Naive thymus-derived CD8-positive, alpha-beta T cell (primary cell): ENCODE results near the gene TTC23. TPM values are rescaled to one million over a fixed set of nuclear protein-coding genes. Genes with fewer than 3 reads are reported as not detected.
"Not testable (repeated sequence)": the region's sequence is repeated elsewhere in the genome, so short reads cannot be mapped to it uniquely, and the experiment has no call there.

Source experiments
- ATAC-seq, 2 donors: fragments of 150-1000 bp; cut with Tn5 transposase in 1 of 2; sonication (Bioruptor Pico), chemical (Tn5 transposase) in 1 of 2; 1 replicate in 1 of 2; 2 replicates in 1 of 2; pipeline ENCODE4 v1.10.0; 2021; ENCODE audit warnings: mild to moderate bottlenecking in 2 of 2, moderate library complexity in 2 of 2
- POLR2A ChIA-PET: fragments of 350-600 bp; sonication (Branson Sonifier 250); formaldehyde crosslinking; loops from one replicate; lab custom pipeline; 2021; ENCODE audit warnings: antibody characterized with exemption; lab: Charles Lee
- DNase-seq, 10 donors: peaks; one replicate each; pipeline versions ENCODE4 v3.0.0 to v3.0.0-alpha.2; 2020 to 2022
- H3K27ac Mint-ChIP-seq, 10 donors: one replicate each; pipeline ENCODE4 v1.8.0; 2020 to 2022; ENCODE audit warnings: mild to moderate bottlenecking in 10 of 10, mixed read lengths in 10 of 10, moderate library complexity in 4 of 10, inconsistent platforms in 1 of 10
- H3K27me3 Mint-ChIP-seq, 5 donors: one replicate each; pipeline ENCODE4 v1.8.0; 2021 to 2022; ENCODE audit warnings: mixed read lengths in 5 of 5
- H3K36me3 Mint-ChIP-seq, 3 donors: one replicate each; pipeline ENCODE4 v1.8.0; 2020 to 2022; ENCODE audit warnings: mixed read lengths in 3 of 3, mild to moderate bottlenecking in 2 of 3, inconsistent platforms in 1 of 3
- H3K4me1 Mint-ChIP-seq, 4 donors: one replicate each; pipeline ENCODE4 v1.8.0; 2021 to 2022; ENCODE audit warnings: mixed read lengths in 4 of 4
- H3K4me3 Mint-ChIP-seq, 10 donors: one replicate each; pipeline ENCODE4 v1.8.0; 2020 to 2022; ENCODE audit warnings: mild to moderate bottlenecking in 10 of 10, mixed read lengths in 10 of 10, moderate library complexity in 6 of 10, inconsistent platforms in 1 of 10
- H3K9me3 Mint-ChIP-seq, 9 donors: one replicate each; pipeline ENCODE4 v1.8.0; 2020 to 2022; ENCODE audit warnings: mixed read lengths in 9 of 9, mild to moderate bottlenecking in 3 of 9, inconsistent platforms in 1 of 9, moderate library complexity in 1 of 9
- polyA plus RNA-seq, 3 donors: library from polyadenylated mRNA; unstranded; fragments of 300-500 nt; fragmentation: Illumina TruSeq; gene quantifications; one replicate each; pipeline ENCODE4 v1.2.3, GENCODE V29; 2021
- total RNA-seq, 8 experiments: library from RNA in 2 of 8; stranded (reverse) in 2 of 8; gene quantifications; one replicate each; pipeline ENCODE4 v1.2.3 and lab custom pipeline; 2021 to 2026

Gene TTC23
- total and polyA plus RNA-seq, 5 experiments from 2014 or later = 0.15 to 0.82 (median 0.38) TPM; not detected in 1

- H3K27ac Mint-ChIP-seq = no peak overlapping the region
- no peaks in the 10 kb centered on the region for H3K9me3 Mint-ChIP-seq
- no peaks in the 10 kb centered on the region for H3K4me1 Mint-ChIP-seq
- H3K36me3 Mint-ChIP-seq = no peaks in the 10 kb centered on the region
- no peak overlapping the region for H3K4me3 Mint-ChIP-seq
- no peak for DNase-seq
- peaks cover 0 to 11% (median 2%) of the 10 kb centered on the region in 5 donors for H3K27me3 Mint-ChIP-seq
- POLR2A ChIA-PET = no interaction called here
- ATAC-seq = no peak
These were observed 37.5 kb downstream of the TTC23 start for GRCh38 chr15:99211926-99212325.

- no peak for ATAC-seq
- no peaks in the 10 kb centered on the region for H3K4me1 Mint-ChIP-seq
- POLR2A ChIA-PET = no interaction called here
- no peak for DNase-seq
- H3K4me3 Mint-ChIP-seq = no peak overlapping the region
- peaks cover 0 to 19% (median 7%) of the 10 kb centered on the region in 5 donors for H3K27me3 Mint-ChIP-seq
- peak overlapping the region in 1 of 10 donors; percentile 53 for H3K27ac Mint-ChIP-seq
- H3K36me3 Mint-ChIP-seq = peaks cover 0 to 6% (median 0%) of the 10 kb centered on the region in 3 donors
- H3K9me3 Mint-ChIP-seq = peaks cover 0 to 2% (median 0%) of the 10 kb centered on the region in 9 donors
These were observed 39.0 kb downstream of the TTC23 start for GRCh38 chr15:99210334-99210733.

- DNase-seq (no peak), ATAC-seq (no peak)
- Mint-ChIP-seq H3K27ac (no peak overlapping the region), H3K4me1 (no peaks in the 10 kb centered on the region), H3K27me3 (peaks cover 0 to 15% (median 8%) of the 10 kb centered on the region in 5 donors), H3K9me3 (peaks cover 0 to 2% (median 0%) of the 10 kb centered on the region in 9 donors), H3K4me3 (no peak overlapping the region), H3K36me3 (peaks cover 0 to 6% (median 0%) of the 10 kb centered on the region in 3 donors)
- POLR2A ChIA-PET = no interaction called here
These were observed 40.1 kb downstream of the TTC23 start for GRCh38 chr15:99209326-99209725.

- H3K27me3 Mint-ChIP-seq = peaks cover 0 to 15% (median 8%) of the 10 kb centered on the region in 5 donors
- no peak for DNase-seq
- H3K27ac Mint-ChIP-seq = no peak overlapping the region
- POLR2A ChIA-PET = no interaction called here
- H3K4me3 Mint-ChIP-seq = no peak overlapping the region
- H3K9me3 Mint-ChIP-seq = peaks cover 0 to 2% (median 0%) of the 10 kb centered on the region in 9 donors
- no peak for ATAC-seq
- no peaks in the 10 kb centered on the region for H3K4me1 Mint-ChIP-seq
- peaks cover 0 to 6% (median 0%) of the 10 kb centered on the region in 3 donors for H3K36me3 Mint-ChIP-seq
These were observed 41.7 kb downstream of the TTC23 start for GRCh38 chr15:99207672-99208071.

- H3K9me3 Mint-ChIP-seq = peaks cover 0 to 2% (median 0%) of the 10 kb centered on the region in 9 donors
- no peak overlapping the region for H3K4me3 Mint-ChIP-seq
- H3K27ac Mint-ChIP-seq = no peak overlapping the region
- no peaks in the 10 kb centered on the region for H3K4me1 Mint-ChIP-seq
- DNase-seq (no peak), ATAC-seq (no peak)
- peaks cover 0 to 11% (median 2%) of the 10 kb centered on the region in 5 donors for H3K27me3 Mint-ChIP-seq
- POLR2A ChIA-PET = no interaction called here
- peaks cover 0 to 6% (median 0%) of the 10 kb centered on the region in 3 donors for H3K36me3 Mint-ChIP-seq
These were observed 47.2 kb downstream of the TTC23 start for GRCh38 chr15:99202176-99202552.

GRCh38 chr15:99201408-99202175, 47.8 kb downstream of the TTC23 start:
- POLR2A ChIA-PET = no interaction called here
- H3K4me3 Mint-ChIP-seq = no peak overlapping the region
- peaks cover 0 to 6% (median 0%) of the 10 kb centered on the region in 3 donors for H3K36me3 Mint-ChIP-seq
- peaks cover 0 to 9% (median 2%) of the 10 kb centered on the region in 5 donors for H3K27me3 Mint-ChIP-seq
- DNase-seq (no peak), ATAC-seq (no peak)
- H3K27ac Mint-ChIP-seq = no peak overlapping the region
- H3K4me1 Mint-ChIP-seq = no peaks in the 10 kb centered on the region
- H3K9me3 Mint-ChIP-seq = peaks cover 0 to 2% (median 0%) of the 10 kb centered on the region in 9 donors

- POLR2A ChIA-PET = no interaction called here
- ATAC-seq (no peak), DNase-seq (no peak)
- Mint-ChIP-seq H3K27ac (peak overlapping the region in 1 of 10 donors; percentile 54), H3K4me3 (no peak overlapping the region), H3K27me3 (peaks cover 0 to 1% (median 0%) of the 10 kb centered on the region in 5 donors), H3K9me3 (no peaks in the 10 kb centered on the region), H3K36me3 (peaks cover 0 to 5% (median 0%) of the 10 kb centered on the region in 3 donors), H3K4me1 (no peaks in the 10 kb centered on the region)
These were observed 51.5 kb downstream of the TTC23 start for GRCh38 chr15:99197856-99198255.

GRCh38 chr15:99192181-99192580, 57.2 kb downstream of the TTC23 start:
- H3K9me3 Mint-ChIP-seq, H3K4me3 Mint-ChIP-seq, H3K27ac Mint-ChIP-seq, H3K4me1 Mint-ChIP-seq, ATAC-seq, H3K27me3 Mint-ChIP-seq, POLR2A ChIA-PET, DNase-seq: not testable (repeated sequence)
- peaks cover 0 to 13% (median 7%) of the 10 kb centered on the region in 3 donors for H3K36me3 Mint-ChIP-seq

- POLR2A ChIA-PET = no interaction called here
- Mint-ChIP-seq H3K4me1 (no peaks in the 10 kb centered on the region), H3K36me3 (peaks cover 0 to 8% (median 7%) of the 10 kb centered on the region in 3 donors), H3K9me3 (peaks cover 0 to 6% (median 0%) of the 10 kb centered on the region in 9 donors), H3K27ac (no peak overlapping the region), H3K27me3 (peaks cover 0 to 5% (median under 1%) of the 10 kb centered on the region in 5 donors), H3K4me3 (no peak overlapping the region)
- ATAC-seq = no peak
- no peak for DNase-seq
These were observed 61.4 kb downstream of the TTC23 start for GRCh38 chr15:99187936-99188335.

GRCh38 chr15:99185414-99186130, 63.8 kb downstream of the TTC23 start:
- Mint-ChIP-seq H3K9me3 (no peaks in the 10 kb centered on the region), H3K36me3 (no peaks in the 10 kb centered on the region), H3K27me3 (peaks cover 0 to 10% (median 0%) of the 10 kb centered on the region in 5 donors), H3K27ac (no peak overlapping the region), H3K4me3 (no peak overlapping the region), H3K4me1 (no peaks in the 10 kb centered on the region)
- ATAC-seq (no peak), DNase-seq (no peak)
- POLR2A ChIA-PET = no interaction called here

- H3K27me3 Mint-ChIP-seq = peaks cover 0 to 10% (median 0%) of the 10 kb centered on the region in 5 donors
- POLR2A ChIA-PET = no interaction called here
These were observed 66.6 kb downstream of the TTC23 start for GRCh38 chr15:99182791-99183190.

GRCh38 chr15:99181545-99181971, 67.8 kb downstream of the TTC23 start:
- no peaks in the 10 kb centered on the region for H3K36me3 Mint-ChIP-seq
- ATAC-seq (no peak), DNase-seq (no peak)
- peaks cover 0 to 9% (median 0%) of the 10 kb centered on the region in 5 donors for H3K27me3 Mint-ChIP-seq
- no peak overlapping the region for H3K4me3 Mint-ChIP-seq
- H3K27ac Mint-ChIP-seq = no peak overlapping the region
- POLR2A ChIA-PET = no interaction called here
- no peaks in the 10 kb centered on the region for H3K9me3 Mint-ChIP-seq
- H3K4me1 Mint-ChIP-seq = no peaks in the 10 kb centered on the region

More at GRCh38 chr15:99182791-99183190, 66.6 kb downstream of the TTC23 start:
- Mint-ChIP-seq H3K4me1 (no peaks in the 10 kb centered on the region), H3K9me3 (no peaks in the 10 kb centered on the region), H3K4me3 (no peak overlapping the region), H3K27ac (no peak overlapping the region), H3K36me3 (no peaks in the 10 kb centered on the region)
- no peak for ATAC-seq
- DNase-seq = no peak

GRCh38 chr15:99180964-99181306, 68.4 kb downstream of the TTC23 start:
- Mint-ChIP-seq H3K27ac (no peak overlapping the region), H3K9me3 (no peaks in the 10 kb centered on the region), H3K36me3 (no peaks in the 10 kb centered on the region), H3K27me3 (peaks cover 0 to 9% (median 0%) of the 10 kb centered on the region in 5 donors), H3K4me3 (no peak overlapping the region), H3K4me1 (no peaks in the 10 kb centered on the region)
- no peak for ATAC-seq
- POLR2A ChIA-PET = no interaction called here
- DNase-seq = no peak
